ENCODE measurements around the gene FIBCD1.

The FIBCD1 gene

GRCh38 chr9:130899051-130899748, 39.8 kb downstream of the FIBCD1 start:
- FAIRE-seq: no peak

GRCh38 chr9:130898552-130898852, 40.5 kb downstream of the FIBCD1 start:
- DNase-seq (ENCODE audit: extremely low spot score, insufficient read length, low read depth): no peak
- FAIRE-seq: no peak

More at GRCh38 chr9:130899051-130899748, 39.8 kb downstream of the FIBCD1 start:
- DNase-seq (ENCODE audit: extremely low spot score, insufficient read length, low read depth): no peak

GRCh38 chr9:130897848-130898551, 41.0 kb downstream of the FIBCD1 start:
- FAIRE-seq (no peak), DNase-seq (ENCODE audit: extremely low spot score, insufficient read length, low read depth) (no peak)

GRCh38 chr9:130897105-130897751, 41.8 kb downstream of the FIBCD1 start:
- FAIRE-seq: no peak
- DNase-seq (ENCODE audit: extremely low spot score, insufficient read length, low read depth): no peak

- FAIRE-seq (no peak), DNase-seq (ENCODE audit: extremely low spot score, insufficient read length, low read depth) (no peak)
These were observed 42.6 kb downstream of the FIBCD1 start, which contains the start of gene QRFP for GRCh38 chr9:130896233-130897014. Gene QRFP, minus strand, starts transcription at chr9:130896812. Its CDS starts 2,974 bp downstream, at chr9:130893838.

- FAIRE-seq (no peak), DNase-seq (ENCODE audit: extremely low spot score, insufficient read length, low read depth) (no peak)
These were observed 43.4 kb downstream of the FIBCD1 start for GRCh38 chr9:130895481-130896232.

- FAIRE-seq: no peak
- no peak for DNase-seq (ENCODE audit: extremely low spot score, insufficient read length, low read depth)
These were observed 44.0 kb downstream of the FIBCD1 start for GRCh38 chr9:130895038-130895437.

- DNase-seq (ENCODE audit: extremely low spot score, insufficient read length, low read depth) (no peak), FAIRE-seq (no peak)
These were observed 44.5 kb downstream of the FIBCD1 start for GRCh38 chr9:130894546-130894945.

GRCh38 chr9:130893341-130894101, 45.5 kb downstream of the FIBCD1 start:
- FAIRE-seq (no peak), DNase-seq (ENCODE audit: extremely low spot score, insufficient read length, low read depth) (no peak)

GRCh38 chr9:130892477-130893304, 46.4 kb downstream of the FIBCD1 start:
- FAIRE-seq (no peak), DNase-seq (ENCODE audit: extremely low spot score, insufficient read length, low read depth) (no peak)

- DNase-seq (ENCODE audit: extremely low spot score, insufficient read length, low read depth): no peak
- FAIRE-seq: no peak
These were observed 47.2 kb downstream of the FIBCD1 start for GRCh38 chr9:130891688-130892476.

- DNase-seq (ENCODE audit: extremely low spot score, insufficient read length, low read depth): no peak
- FAIRE-seq: no peak
These were observed 48.0 kb downstream of the FIBCD1 start for GRCh38 chr9:130890870-130891687.

GRCh38 chr9:130890124-130890523, 48.9 kb downstream of the FIBCD1 start:
- FAIRE-seq (no peak), DNase-seq (ENCODE audit: extremely low spot score, insufficient read length, low read depth) (no peak)

GRCh38 chr9:130888146-130888885, 50.7 kb downstream of the FIBCD1 start:
- FAIRE-seq: no peak
- no peak for DNase-seq (ENCODE audit: extremely low spot score, insufficient read length, low read depth)

- FAIRE-seq: no peak
These were observed 51.4 kb downstream of the FIBCD1 start for GRCh38 chr9:130887494-130888144.

More at GRCh38 chr9:130887494-130888144, 51.4 kb downstream of the FIBCD1 start:
- DNase-seq (ENCODE audit: extremely low spot score, insufficient read length, low read depth): no peak

All from GM18507 (cell line).